GM18507 (cell line): ENCODE measurements around the gene GRIK2.

Source experiments
- DNase-seq: peaks from one replicate; pipeline ENCODE4 v3.0.0; 2011; ENCODE audit warnings: low read depth; ENCODE audit not compliant: insufficient read length; ENCODE audit errors: extremely low spot score
- FAIRE-seq: peaks from 2 replicates; lab custom pipeline; 2011; peaks lifted over from hg19 to GRCh38; lab: Jason Lieb, UNC

Gene GRIK2

GRCh38 chr6:101912311-101912710 lies 518.8 kb downstream of the GRIK2 start:
- DNase-seq = no peak
- no peak for FAIRE-seq

DNA sequence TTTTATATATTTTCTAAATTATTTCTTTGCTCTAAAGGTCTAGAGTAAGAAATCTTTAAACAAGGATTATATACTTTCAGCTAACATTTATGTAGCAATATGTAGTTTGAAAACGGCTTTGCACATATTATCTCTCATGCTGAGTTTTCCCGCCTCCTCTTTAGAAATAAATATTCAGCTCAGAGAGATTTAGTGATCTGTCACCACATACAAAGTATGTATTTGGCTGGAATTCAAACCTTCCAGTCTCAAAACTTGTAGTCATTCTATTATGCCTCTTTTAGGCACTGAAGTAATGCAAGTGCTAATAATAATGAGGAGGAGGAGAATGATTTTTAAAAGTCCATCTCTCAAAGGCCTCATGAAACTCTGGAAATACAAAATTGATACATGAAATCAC lies 525.0 kb downstream of the GRIK2 start:
- FAIRE-seq (no peak), DNase-seq (no peak)

- FAIRE-seq (no peak), DNase-seq (no peak)
Observed at GRCh38 chr6:101921829-101922450, 528.4 kb downstream of the GRIK2 start.

GRCh38 chr6:101926149-101926925 lies 532.8 kb downstream of the GRIK2 start:
- no peak for FAIRE-seq
- no peak for DNase-seq

GRCh38 chr6:101931766-101932165 lies 538.3 kb downstream of the GRIK2 start:
- FAIRE-seq = no peak

GRCh38 chr6:101932704-101933103 lies 539.2 kb downstream of the GRIK2 start:
- no peak for DNase-seq
- no peak for FAIRE-seq

More at GRCh38 chr6:101931766-101932165, 538.3 kb downstream of the GRIK2 start:
- no peak for DNase-seq

GRCh38 chr6:101935732-101936131 lies 542.2 kb downstream of the GRIK2 start:
- DNase-seq (no peak), FAIRE-seq (no peak)

- FAIRE-seq = no peak
Observed at GRCh38 chr6:101936516-101936915, 543.0 kb downstream of the GRIK2 start.

DNA sequence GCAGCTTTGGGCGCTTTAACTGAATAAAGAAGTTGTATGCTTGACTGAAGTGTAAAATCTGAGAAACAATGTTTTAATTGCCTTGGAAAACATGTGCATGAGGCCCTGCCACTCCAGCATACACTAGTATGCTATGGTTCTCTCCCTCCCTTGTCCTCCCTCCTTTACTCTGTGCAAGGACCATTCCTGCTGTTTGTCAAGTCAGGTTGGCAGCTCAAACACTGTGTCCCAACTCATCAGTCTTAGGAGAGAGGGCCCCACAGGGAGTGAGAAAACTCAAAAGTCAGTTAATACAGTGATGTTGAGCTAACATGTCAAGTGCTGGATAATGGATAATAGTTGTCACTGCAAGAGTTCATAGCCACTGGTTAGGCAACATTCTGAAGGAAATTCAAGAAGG lies 543.6 kb downstream of the GRIK2 start:
- DNase-seq (no peak), FAIRE-seq (no peak)

More at GRCh38 chr6:101936516-101936915, 543.0 kb downstream of the GRIK2 start:
- no peak for DNase-seq

DNA sequence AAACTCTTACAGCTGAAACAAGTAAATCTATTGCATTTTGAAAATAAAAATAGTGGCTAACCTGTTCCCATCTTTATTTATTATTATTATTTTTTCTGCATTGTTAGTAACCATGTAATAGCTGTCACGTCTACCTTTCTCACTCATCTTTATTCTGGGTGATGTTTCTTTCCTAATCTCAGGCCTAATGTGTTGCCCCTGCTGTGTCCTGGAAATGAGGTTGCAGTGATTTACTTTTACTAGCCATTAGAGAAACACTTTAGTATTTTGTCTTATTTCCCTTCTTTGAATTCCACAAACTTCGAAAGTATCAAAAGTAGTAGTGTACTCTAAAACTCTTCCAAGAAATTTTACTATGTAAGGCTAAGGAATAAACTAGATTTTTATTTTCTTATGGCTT lies 546.9 kb downstream of the GRIK2 start:
- no peak for DNase-seq
- no peak for FAIRE-seq

DNA sequence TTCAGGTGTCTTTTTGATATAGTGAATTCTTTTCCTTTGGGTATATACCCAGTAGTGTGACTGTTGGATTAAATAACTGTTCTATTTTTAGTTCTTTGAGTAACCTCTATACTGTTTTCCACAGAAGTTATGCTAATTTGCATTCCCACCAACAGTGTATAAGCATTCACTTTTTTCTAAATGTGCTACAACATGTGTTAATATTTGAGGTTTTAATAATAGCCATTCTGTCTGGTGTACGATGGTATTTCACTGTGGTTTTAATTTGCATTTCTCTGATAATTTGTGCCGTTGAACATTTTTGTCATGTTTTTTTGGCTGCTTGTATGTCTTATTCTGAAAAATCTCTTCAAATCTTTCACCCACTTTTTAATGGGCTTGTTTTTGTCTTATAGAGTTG lies 563.5 kb downstream of the GRIK2 start:
- FAIRE-seq = no peak
- DNase-seq = no peak

DNA sequence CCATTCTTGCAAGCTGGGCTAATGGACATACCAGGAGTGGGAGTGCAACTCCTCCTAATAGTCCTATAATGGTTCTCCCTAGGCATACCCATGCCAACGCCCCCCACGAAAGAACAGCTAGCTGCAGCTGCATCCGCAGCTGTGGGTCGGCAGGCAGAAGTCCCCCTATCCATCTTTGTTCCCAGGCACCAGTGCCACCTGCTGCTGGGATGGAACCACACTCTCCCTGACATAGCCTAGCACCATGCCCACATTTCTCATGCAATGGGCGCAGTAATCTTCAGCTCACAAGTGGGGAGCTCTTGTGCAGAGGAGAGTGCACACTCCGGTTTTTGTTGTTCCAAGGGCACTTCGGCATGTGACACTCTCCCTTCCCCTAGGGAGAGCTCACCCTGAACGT lies 567.8 kb downstream of the GRIK2 start:
- FAIRE-seq (no peak), DNase-seq (no peak)

DNA sequence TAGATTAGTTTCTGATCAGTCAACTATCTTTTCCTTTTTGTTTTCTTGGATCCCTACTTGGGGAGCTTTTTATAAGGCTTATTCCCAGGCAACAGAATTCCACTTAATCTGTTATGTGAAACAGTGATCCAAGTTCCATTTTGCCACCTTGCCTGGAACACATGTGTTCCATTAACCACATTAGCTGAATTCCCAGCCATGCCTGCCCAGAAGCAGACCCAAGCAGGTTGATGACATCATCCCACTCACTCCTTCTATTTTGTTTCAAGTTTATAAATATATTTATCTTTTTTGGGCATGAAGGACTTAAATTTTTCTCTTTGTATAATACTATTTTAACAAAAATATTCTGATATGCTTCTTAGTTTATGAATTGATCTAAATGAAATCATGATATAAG lies 587.4 kb downstream of the GRIK2 start:
- DNase-seq (no peak), FAIRE-seq (no peak)

GRCh38 chr6:101986476-101986875 lies 593.0 kb downstream of the GRIK2 start:
- DNase-seq (no peak), FAIRE-seq (no peak)

DNA sequence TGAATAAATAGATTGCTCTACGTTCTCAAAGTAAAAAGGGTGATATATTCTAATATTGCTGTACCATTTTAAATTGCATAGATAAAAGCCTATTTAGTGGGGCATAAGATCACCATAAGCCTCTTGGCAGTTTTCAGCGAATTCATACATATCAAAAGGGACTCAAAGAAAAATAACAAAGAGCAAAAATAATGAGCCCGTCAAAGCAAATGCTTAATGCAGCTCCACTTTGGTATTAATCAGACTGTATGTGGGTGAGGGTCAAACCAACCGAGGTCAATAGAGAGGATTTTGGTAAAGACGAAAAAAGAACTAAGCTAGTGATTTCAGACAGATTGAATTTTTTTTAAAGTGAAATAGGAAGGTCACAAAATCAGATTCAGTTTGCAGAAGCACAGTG lies 598.8 kb downstream of the GRIK2 start:
- FAIRE-seq = no peak
- DNase-seq = no peak

GRCh38 chr6:101994521-101994920 lies 601.0 kb downstream of the GRIK2 start:
- FAIRE-seq (no peak), DNase-seq (no peak)

DNA sequence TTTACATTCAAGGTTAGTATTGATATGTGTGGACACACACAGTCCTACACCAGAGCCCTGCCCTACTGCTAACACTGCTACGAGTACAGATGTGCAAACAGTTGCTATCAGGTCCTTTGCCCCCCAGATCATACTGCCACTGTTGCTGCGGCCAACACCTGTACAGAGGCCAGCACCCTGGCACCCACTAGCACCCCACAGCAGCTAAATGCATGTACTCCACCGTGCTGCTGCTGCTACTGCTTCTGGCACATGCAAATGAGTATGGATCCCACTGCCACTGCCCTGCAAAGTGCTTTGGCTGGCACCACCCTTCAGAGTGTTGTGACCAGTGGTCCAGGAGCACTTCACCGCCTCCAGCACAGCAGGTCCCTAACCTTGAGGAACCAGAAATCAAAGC lies 621.9 kb downstream of the GRIK2 start:
- no peak for DNase-seq
- no peak for FAIRE-seq

- DNase-seq = no peak
- no peak for FAIRE-seq
Observed at GRCh38 chr6:102022281-102022680, 628.8 kb downstream of the GRIK2 start.

DNA sequence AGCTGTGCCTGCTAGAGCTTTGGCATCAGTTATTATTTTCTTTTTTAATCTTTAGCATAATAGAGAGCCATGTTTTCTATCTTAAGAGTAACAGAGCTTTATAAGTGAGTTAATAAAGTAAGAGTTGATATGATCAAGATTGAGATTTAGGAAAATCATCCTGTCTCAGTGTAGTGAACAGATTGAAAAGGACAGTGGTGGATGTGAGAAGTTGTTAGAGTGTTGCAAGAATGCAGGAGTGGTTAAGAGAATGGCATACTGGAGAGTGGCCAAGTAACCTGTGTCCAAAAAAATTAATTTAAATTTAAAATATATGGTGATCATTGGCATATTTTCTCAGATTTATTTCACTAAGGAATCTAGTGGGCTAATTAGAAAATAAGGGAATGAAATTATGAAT lies 629.3 kb downstream of the GRIK2 start:
- FAIRE-seq (no peak), DNase-seq (no peak)

DNA sequence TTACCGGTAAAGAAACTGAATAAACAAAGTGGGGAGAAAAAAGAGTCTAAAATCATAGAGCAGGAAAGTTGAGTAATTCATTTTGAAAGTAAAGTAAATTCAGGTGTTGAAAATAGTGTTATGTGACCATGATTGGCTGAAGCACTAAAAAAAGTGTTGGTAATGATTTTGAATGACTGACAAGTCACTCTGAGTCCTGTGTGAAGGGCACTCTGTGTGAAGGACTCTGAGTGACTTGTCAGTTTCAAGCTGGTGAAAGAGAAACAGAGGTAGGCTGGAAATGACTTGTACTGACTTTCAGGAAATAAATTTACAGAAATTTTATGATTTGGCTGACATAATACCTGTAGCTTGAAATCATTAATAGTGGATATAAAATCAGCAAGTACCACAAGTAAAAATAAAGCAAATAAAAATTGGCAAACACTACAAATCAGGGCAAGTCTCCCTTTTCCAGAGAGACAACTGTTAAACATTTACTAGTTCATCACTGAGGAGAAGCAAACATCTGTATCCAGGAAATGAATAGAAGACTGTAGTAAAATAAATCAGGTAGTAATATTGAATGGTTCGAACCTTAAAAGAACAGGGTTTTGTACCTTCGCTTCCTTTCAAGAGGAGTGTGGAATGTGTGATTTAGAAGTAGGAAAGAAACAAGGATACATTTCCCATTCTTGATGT lies 630.6 kb downstream of the GRIK2 start:
- FAIRE-seq (no peak), DNase-seq (no peak)

DNA sequence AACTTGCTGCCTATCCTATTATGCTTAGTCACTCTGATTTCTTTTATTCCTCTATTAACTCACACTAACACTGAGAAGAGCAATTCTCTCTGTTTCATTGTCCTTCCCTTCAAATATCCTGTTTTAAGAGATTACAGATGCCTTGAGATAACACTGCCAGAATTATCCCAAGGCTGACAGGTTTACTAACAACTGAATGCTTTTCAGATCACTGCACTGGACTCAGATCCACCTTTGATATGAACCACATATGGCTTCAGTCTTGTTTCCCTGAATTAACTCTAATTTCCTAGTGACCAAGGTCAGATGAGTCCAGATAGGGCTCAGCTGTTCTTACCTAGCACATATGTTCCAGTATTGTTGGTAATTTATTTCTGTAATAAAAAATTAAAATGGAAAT lies 633.1 kb downstream of the GRIK2 start:
- DNase-seq = no peak
- no peak for FAIRE-seq
